ENCODE results near the gene CRYM. TPM values are rescaled to one million over a fixed set of nuclear protein-coding genes. Genes with fewer than 3 reads are reported as not detected.

CRYM gene
- total and polyA plus RNA-seq, 9 donors: 0.22 to 6.0 (median 0.42) TPM; not detected in 3

DNA sequence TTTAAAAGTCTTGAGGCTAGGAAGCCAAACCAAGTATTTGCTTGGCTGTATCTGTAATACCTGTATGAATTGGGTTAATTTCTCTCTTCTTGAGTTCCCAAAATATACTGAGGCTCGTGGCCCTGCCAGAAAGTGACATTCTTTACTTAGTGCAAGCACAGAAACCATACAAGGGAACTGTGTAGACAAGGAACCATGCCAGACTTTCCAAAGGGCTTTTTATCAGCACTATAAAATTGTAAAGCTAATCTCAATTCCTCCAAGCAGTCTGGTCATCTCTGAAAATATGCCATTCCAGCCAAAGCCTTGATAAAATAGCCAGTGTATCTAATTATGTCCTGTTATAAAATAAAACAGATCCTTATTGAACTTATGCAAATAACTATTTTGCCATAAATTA is 7.2 kb upstream of the CRYM start:
- no peaks in the 10 kb centered on the region for H3K9me3 ChIP-seq
- no peaks in the 10 kb centered on the region for H3K27me3 ChIP-seq
- intact Hi-C loops (cut with DNase I): no loop called here
- H3K27ac ChIP-seq: no peak overlapping the region
- H3K4me1 ChIP-seq (ENCODE audit: insufficient read depth): no peaks in the 10 kb centered on the region
- H3K36me3 ChIP-seq: no peaks in the 10 kb centered on the region
- H3K4me3 ChIP-seq: no peak overlapping the region
- no peak for DNase-seq
- WGBS, 3 donors: 4 to 21% (median 7%) methylated on average over 1 of the region's 1 CpG
- TF ChIP-seq, protein P1, sequence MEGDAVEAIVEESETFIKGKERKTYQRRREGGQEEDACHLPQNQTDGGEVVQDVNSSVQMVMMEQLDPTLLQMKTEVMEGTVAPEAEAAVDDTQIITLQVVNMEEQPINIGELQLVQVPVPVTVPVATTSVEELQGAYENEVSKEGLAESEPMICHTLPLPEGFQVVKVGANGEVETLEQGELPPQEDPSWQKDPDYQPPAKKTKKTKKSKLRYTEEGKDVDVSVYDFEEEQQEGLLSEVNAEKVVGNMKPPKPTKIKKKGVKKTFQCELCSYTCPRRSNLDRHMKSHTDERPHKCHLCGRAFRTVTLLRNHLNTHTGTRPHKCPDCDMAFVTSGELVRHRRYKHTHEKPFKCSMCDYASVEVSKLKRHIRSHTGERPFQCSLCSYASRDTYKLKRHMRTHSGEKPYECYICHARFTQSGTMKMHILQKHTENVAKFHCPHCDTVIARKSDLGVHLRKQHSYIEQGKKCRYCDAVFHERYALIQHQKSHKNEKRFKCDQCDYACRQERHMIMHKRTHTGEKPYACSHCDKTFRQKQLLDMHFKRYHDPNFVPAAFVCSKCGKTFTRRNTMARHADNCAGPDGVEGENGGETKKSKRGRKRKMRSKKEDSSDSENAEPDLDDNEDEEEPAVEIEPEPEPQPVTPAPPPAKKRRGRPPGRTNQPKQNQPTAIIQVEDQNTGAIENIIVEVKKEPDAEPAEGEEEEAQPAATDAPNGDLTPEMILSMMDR (IDR thresholded peaks at IDR 0.05): no peak
- TF ChIP-seq POLR2A (IDR thresholded peaks at IDR 0.05) (no peak), EP300 (IDR thresholded peaks at IDR 0.05) (no peak)

DNA sequence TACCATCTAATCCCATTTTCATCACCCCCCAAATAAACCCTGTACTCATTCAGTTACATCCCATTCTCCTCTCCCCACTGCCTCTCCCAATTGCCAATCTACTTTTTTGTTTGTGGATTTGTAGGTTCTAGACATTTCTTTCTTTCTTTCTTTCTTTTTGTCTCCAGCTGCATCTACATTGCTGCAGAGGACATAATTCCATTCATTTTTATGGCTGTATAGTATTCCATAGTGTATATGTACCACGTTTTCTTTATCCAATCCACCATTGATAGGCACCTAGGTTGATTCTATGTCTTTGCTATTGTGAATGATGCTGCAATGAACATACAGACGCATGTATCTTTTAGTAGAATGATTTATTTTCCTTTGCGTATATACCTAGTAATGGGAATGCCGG is 6.3 kb upstream of the CRYM start:
- TF ChIP-seq, protein P1 (IDR thresholded peaks at IDR 0.05): no peak
- no peak for TF ChIP-seq EP300 (IDR thresholded peaks at IDR 0.05)
- no peak for TF ChIP-seq POLR2A (IDR thresholded peaks at IDR 0.05)

DNA sequence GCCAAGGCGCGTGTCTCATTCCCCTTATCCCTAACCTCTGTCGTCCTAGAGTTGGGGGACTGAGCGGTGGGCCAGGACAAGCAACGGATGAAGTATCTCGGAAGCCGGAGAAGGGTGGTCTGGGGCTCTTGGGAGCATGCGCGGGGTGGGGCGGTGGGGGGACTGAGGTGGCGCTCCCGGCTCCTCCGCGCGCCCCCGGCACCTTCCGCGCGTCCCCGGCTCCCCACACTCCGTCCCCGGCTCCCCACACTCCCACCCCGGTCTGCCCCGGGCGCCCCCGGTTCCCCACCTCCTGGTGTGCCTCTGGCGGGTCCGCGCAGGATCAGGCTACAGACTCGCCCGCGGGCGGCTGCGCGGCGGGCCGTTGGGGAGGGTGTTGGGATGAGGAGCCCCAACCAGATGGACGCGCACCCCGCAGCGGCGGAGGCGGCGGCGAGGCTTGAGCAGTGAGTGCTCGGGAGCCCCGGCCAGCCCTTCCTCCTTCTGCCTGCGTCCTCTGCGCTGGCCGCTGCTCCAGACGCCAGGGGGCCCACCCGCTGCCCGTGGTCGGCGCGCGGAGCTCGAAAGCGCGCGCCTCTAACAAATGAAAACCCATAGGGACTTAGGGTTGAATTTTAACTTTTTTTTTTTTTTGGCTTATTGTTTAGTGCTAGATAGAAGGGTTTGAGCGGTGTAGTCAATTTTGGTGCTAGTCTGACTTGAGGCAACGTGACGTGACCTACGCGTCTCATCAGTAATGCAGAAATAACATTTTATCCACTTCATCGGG is 5.6 kb upstream of the CRYM start:
- Histone ChIP-seq H3K27me3 (no peaks in the 10 kb centered on the region), H3K4me3 (peak overlapping the region; percentile 21), H3K36me3 (no peaks in the 10 kb centered on the region), H3K4me1 (ENCODE audit: insufficient read depth) (no peaks in the 10 kb centered on the region), H3K27ac (no peak overlapping the region), H3K9me3 (no peaks in the 10 kb centered on the region)
- peak; percentile 24 to 66 (median 47) for DNase-seq
- 2 to 3% (median 2%) methylated on average over 48 to 67 of the region's 67 CpGs for WGBS, 3 donors
- TF ChIP-seq, protein P1 (IDR thresholded peaks at IDR 0.05): no peak
- TF ChIP-seq POLR2A (IDR thresholded peaks at IDR 0.05): no peak
- intact Hi-C loops (cut with DNase I): no loop called here

More for the DNA sequence above, 6.3 kb upstream of the CRYM start:
- intact Hi-C loops (cut with DNase I): no loop called here
- Histone ChIP-seq H3K4me3 (no peak overlapping the region), H3K27ac (no peak overlapping the region), H3K27me3 (no peaks in the 10 kb centered on the region), H3K36me3 (no peaks in the 10 kb centered on the region), H3K9me3 (no peaks in the 10 kb centered on the region), H3K4me1 (ENCODE audit: insufficient read depth) (no peaks in the 10 kb centered on the region)
- WGBS, 3 donors: 84 to 87% (median 85%) methylated on average over 4 of the region's 4 CpGs
- no peak for DNase-seq

DNA sequence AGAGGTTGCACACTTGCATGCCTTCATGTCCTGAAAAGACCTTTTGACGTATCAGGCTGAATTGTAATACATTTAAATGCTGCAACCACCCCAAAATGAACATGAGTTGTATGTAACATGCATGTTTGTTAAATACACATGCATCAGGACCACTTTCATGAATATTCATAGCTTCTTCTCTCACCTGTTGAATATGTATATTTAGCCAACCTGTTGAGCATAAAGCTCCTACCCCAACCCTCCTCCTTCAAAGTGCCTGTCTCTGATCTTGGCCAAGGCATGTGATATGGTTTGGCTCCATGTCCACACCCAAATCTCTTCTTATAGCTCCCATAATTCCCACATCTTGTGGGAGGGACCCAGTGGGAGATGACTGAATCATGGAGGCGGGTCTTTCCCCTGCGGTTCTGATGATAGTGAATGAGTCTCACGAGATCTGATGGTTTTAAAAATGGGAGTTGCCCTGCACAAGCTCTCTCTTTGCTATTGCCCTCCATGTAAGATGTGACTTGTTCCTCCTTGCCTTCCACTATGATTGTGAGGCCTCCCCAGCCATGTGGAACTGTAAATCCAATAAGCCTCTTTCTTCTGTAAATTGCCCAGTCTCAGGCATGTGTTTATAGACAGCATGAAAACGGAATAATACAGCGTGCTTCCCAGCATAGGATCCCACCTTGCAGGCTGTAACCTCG is 3.8 kb upstream of the CRYM start:
- Histone ChIP-seq H3K4me3 (no peak overlapping the region), H3K27ac (no peak overlapping the region), H3K9me3 (no peaks in the 10 kb centered on the region), H3K4me1 (ENCODE audit: insufficient read depth) (peaks cover 3% of the 10 kb centered on the region), H3K27me3 (no peaks in the 10 kb centered on the region), H3K36me3 (no peaks in the 10 kb centered on the region)
- 79 to 80% (median 79%) methylated on average over 7 of the region's 7 CpGs for WGBS, 3 donors
- no peak for TF ChIP-seq EP300 (IDR thresholded peaks at IDR 0.05)
- TF ChIP-seq POLR2A (IDR thresholded peaks at IDR 0.05): no peak
- TF ChIP-seq, protein P1 (IDR thresholded peaks at IDR 0.05): no peak
- intact Hi-C loops (cut with DNase I): no loop called here
- no peak for DNase-seq
